OCI-LY1 (cell line): ENCODE measurements around the gene SPDYE16.
"Not testable (repeated sequence)": the region's sequence is repeated elsewhere in the genome, so short reads cannot be mapped to it uniquely, and the experiment has no call there.

ENCODE experiments used
- EZH2 ChIP-seq: fragments of 200-600 bp; sonication (generic), shearing (Covaris generic); IDR thresholded peaks from 2 replicates; pipeline ENCODE4 v1.8.0; 2017; ENCODE audit warnings: borderline replicate concordance, mixed run types, mild to moderate bottlenecking, antibody characterized with exemption, low read length, moderate library complexity, mixed read lengths
- TF ChIP-seq, protein P1 (sequence below): fragments of 200-600 bp; sonication (generic), shearing (Covaris generic); IDR thresholded peaks from 2 replicates; pipeline ENCODE4 v1.5.1; 2017; ENCODE audit warnings: mild to moderate bottlenecking, antibody characterized with exemption, low read length, moderate library complexity, mixed read lengths

DNA sequence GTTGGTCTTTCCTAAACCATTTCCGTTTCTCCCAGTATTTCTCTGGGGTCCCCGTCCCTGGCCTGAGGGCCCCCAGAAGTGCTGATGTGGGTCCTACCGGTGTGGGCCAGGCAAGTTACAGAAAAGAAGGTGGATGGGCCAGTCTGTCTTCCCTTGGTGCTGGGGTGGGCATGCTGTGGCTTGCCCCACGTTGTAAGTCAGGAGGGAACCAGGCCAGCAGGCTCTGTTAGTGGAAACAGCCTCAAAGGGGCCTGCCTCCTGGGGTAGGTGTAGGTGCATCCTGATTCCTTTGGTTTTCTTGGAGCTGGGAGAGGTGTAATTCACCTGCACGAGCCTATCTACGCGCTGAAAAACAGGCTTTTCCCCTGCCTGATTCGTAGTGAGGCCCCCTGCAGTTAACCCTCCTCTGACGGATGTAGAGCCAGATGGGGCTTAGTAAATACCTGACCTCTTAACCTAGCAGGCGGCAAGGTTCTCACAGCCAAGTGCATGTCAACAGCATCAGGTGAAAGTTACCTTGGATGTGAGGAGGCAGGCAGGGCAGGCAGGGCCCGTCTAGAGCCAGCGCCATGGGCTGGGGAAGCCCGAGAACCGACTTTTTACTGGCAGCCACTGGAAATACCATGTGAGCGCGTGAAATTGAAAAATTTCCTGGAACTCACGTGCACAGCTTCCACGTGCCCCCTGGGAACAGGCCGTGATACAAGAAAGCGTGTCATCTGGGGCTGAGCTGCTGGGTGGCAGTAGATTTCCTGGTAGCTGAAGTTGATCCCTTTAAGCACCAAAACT is 57.1 kb downstream of the SPDYE16 start:
- TF ChIP-seq, protein P1, sequence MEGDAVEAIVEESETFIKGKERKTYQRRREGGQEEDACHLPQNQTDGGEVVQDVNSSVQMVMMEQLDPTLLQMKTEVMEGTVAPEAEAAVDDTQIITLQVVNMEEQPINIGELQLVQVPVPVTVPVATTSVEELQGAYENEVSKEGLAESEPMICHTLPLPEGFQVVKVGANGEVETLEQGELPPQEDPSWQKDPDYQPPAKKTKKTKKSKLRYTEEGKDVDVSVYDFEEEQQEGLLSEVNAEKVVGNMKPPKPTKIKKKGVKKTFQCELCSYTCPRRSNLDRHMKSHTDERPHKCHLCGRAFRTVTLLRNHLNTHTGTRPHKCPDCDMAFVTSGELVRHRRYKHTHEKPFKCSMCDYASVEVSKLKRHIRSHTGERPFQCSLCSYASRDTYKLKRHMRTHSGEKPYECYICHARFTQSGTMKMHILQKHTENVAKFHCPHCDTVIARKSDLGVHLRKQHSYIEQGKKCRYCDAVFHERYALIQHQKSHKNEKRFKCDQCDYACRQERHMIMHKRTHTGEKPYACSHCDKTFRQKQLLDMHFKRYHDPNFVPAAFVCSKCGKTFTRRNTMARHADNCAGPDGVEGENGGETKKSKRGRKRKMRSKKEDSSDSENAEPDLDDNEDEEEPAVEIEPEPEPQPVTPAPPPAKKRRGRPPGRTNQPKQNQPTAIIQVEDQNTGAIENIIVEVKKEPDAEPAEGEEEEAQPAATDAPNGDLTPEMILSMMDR = not testable (repeated sequence)
- TF ChIP-seq EZH2 = not testable (repeated sequence)
